ENCODE results near the gene PDE10A.
"Not testable (repeated sequence)": the region's sequence is repeated elsewhere in the genome, so short reads cannot be mapped to it uniquely, and the experiment has no call there.

PDE10A gene

GRCh38 chr6:165618891-165619290 is 44.1 kb downstream of the PDE10A start:
- DNase-seq = not testable (repeated sequence)

- DNase-seq = no peak
These were observed 44.8 kb downstream of the PDE10A start for GRCh38 chr6:165618241-165618640.

- DNase-seq = no peak
These were observed 45.5 kb downstream of the PDE10A start for GRCh38 chr6:165617528-165617927.

- no peak for DNase-seq
These were observed 46.9 kb downstream of the PDE10A start for GRCh38 chr6:165616116-165616515.

- no peak for DNase-seq
These were observed 47.4 kb downstream of the PDE10A start for GRCh38 chr6:165615636-165616035.

GRCh38 chr6:165611294-165611693 is 51.7 kb downstream of the PDE10A start:
- DNase-seq = no peak

GRCh38 chr6:165608577-165608976 is 54.5 kb downstream of the PDE10A start:
- DNase-seq = not testable (repeated sequence)

GRCh38 chr6:165606740-165607008 is 56.4 kb downstream of the PDE10A start:
- DNase-seq = no peak

- DNase-seq = no peak
These were observed 56.9 kb downstream of the PDE10A start for GRCh38 chr6:165605901-165606739.

GRCh38 chr6:165605182-165605875 is 57.7 kb downstream of the PDE10A start:
- DNase-seq = no peak

- no peak for DNase-seq
These were observed 60.8 kb downstream of the PDE10A start for GRCh38 chr6:165602291-165602690.

GRCh38 chr6:165600606-165601005 is 62.4 kb downstream of the PDE10A start:
- no peak for DNase-seq

- no peak for DNase-seq
These were observed 63.2 kb downstream of the PDE10A start for GRCh38 chr6:165599596-165600487.

GRCh38 chr6:165599121-165599520 is 63.9 kb downstream of the PDE10A start:
- DNase-seq = no peak

- no peak for DNase-seq
These were observed 65.2 kb downstream of the PDE10A start for GRCh38 chr6:165597821-165598220.

- no peak for DNase-seq
These were observed 68.3 kb downstream of the PDE10A start for GRCh38 chr6:165594584-165595333.

GRCh38 chr6:165592947-165593346 is 70.1 kb downstream of the PDE10A start:
- DNase-seq = not testable (repeated sequence)

- DNase-seq = no peak
These were observed 74.5 kb downstream of the PDE10A start for GRCh38 chr6:165588515-165588914.

GRCh38 chr6:165587206-165587605 is 75.8 kb downstream of the PDE10A start:
- DNase-seq = no peak

GRCh38 chr6:165586706-165587105 is 76.3 kb downstream of the PDE10A start:
- DNase-seq = no peak

GRCh38 chr6:165585060-165585459 is 78.0 kb downstream of the PDE10A start:
- DNase-seq = no peak

GRCh38 chr6:165584541-165584940 is 78.5 kb downstream of the PDE10A start:
- no peak for DNase-seq

- DNase-seq = no peak
These were observed 81.4 kb downstream of the PDE10A start for GRCh38 chr6:165581678-165582077.

Measured in activated CD4-positive, alpha-beta T cell treated with anti-CD3 and anti-CD28 coated beads for 1 hour (primary cell).